Keratinocyte (primary cell): Measurements from ENCODE around the gene INSL6.

Experiments
- CTCF ChIP-seq, 3 experiments: IDR thresholded peaks in 1 of 3; conservative IDR thresholded peaks in 1 of 3; optimal IDR thresholded peaks in 1 of 3; 2 replicates in 2 of 3; 3 replicates in 1 of 3; pipeline versions ENCODE3 to v1.5.1; 2011; ENCODE audit warnings: low read length in 3 of 3, mild to moderate bottlenecking in 3 of 3, moderate library complexity in 2 of 3, control low read depth in 1 of 3, inconsistent platforms in 1 of 3; ENCODE audit not compliant: insufficient read depth in 2 of 3; ENCODE audit errors: extremely low read depth in 1 of 3
- EZH2 ChIP-seq: IDR thresholded peaks from one replicate; pipeline ENCODE4 v1.6.1; 2012; ENCODE audit warnings: inconsistent platforms, mild to moderate bottlenecking, low read length, moderate library complexity

GRCh38 chr9:5144217-5144616 is 41.2 kb downstream of the INSL6 start:
- no peak for TF ChIP-seq EZH2
- TF ChIP-seq CTCF (optimal IDR thresholded peaks at IDR 0.05 in 1 of 3, IDR thresholded peaks at IDR 0.05 in 1 of 3, conservative IDR thresholded peaks at IDR 0.05 in 1 of 3; ENCODE audit: extremely low read depth in 1 of 3, insufficient read depth in 2 of 3, low read length in 3 of 3): no peak
